HG03066 (cell line): Measurements from ENCODE around the gene CCDC184.

Experiments
- ATAC-seq: cut with Tn5 transposase; IDR thresholded peaks from one replicate; pipeline ENCODE4 v1.9.1; 2021; ENCODE audit warnings: low read depth; ENCODE audit not compliant: unreplicated experiment

The CCDC184 gene

DNA sequence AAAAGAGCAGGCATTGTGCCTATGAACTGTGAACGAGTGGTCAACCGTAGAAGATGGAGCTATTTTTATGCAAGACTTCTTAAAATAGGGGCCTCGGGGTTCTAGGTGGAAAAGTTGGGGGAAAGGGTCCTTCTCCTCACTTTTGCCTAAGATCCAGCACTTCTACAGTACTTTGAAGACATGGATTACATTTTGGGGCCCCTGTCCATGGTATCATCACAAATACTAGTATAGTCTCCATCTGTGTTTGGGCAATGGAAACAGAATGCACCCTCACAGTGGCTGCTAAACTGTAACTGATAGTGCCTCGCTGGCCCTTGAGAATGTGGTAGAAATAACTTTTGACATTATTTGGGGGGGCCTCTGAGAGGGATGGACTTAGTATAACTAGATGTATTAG, 5.5 kb upstream of the CCDC184 start:
- ATAC-seq, result no peak

- no peak for ATAC-seq
Measured at GRCh38 chr12:48179466-48179865, 4.0 kb upstream of the CCDC184 start.

- ATAC-seq, result no peak
Measured at GRCh38 chr12:48180424-48180823, 3.0 kb upstream of the CCDC184 start.

DNA sequence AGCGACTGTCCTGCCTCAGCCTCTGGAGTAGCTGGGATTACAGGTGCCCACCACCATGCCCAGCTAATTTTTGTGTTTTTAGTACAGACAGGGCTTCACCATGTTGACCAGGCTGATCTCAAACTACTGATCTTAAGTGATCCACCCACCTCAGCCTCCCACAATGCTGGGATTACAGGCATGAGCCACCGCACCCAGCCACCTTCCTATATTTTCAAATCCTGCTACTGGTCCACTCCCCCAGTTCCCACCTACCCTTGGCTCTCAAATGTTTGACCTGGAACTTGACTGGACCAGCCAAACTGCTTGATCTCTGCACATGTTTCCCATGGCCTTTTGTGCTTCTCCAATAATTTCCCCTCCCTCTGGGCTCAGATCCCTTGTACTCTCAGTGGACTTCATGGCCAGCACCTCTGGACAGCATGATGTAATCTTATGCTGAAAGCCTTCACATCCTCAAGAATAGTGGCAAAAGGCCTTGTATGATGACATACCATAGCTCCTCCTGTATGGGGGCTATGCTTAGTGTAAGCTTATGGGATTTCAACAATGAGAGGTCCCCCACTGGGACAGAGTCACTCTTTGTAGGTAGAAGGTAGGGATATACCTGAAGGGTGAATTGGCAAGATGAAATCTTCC, 2.5 kb upstream of the CCDC184 start:
- ATAC-seq, result no peak

GRCh38 chr12:48182631-48183030, 813 bp upstream of the CCDC184 start:
- no peak for ATAC-seq

GRCh38 chr12:48183876-48184548, 568 bp downstream of the CCDC184 start:
- no peak for ATAC-seq

DNA sequence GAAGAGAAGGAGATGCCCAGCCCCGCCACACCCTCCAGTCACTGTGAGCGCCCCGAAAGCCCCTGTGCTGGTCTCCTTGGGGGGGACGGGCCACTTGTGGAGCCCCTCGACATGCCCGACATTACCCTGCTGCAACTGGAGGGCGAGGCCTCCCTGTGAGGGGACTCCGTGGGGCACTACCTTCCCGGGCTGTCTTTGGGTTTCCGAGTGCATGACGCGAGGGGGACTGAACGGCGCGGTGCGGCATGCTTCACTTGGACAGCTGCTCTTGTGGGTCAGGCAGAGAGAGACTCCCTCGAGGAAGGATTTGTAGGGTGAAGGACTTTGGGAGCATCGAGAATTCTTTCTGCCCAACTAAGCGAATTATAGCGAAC, 1.1 kb downstream of the CCDC184 start:
- no peak for ATAC-seq

DNA sequence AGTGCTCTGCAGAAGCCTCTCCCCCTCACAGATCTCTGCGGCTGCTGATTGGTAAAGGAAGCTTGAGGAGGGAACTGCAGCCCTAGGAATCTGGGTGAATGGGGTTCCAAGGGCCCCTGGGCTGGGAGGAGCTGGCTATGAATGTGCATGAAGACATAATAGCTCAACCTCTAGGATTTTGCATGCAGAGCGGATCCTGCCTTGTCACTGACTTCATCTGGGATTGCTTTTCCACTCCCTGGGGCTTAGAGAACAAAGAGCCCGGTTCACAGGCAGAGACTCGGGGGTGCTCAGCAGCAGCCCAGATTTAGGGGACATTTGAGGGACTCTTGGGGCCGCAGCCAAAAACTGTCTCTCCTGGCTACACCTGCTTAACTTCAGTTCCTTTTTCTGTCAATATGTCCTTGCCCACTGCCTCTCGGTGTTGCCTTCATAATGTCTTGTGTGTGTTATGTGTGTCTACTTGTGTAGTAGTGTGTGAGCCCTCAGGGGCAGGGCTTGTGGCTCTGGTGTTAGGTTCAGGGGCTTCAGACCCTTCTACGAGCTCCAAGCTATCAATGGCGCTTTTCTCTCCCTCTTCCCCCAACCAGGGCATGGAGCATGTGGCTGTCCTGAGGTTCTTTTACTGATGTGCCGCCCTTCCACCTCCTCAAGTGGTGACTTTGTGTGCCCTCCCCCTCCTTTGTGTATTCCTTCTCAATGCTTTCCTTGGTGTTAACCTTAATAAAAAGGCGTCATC, 1.9 kb downstream of the CCDC184 start:
- ATAC-seq, result no peak

DNA sequence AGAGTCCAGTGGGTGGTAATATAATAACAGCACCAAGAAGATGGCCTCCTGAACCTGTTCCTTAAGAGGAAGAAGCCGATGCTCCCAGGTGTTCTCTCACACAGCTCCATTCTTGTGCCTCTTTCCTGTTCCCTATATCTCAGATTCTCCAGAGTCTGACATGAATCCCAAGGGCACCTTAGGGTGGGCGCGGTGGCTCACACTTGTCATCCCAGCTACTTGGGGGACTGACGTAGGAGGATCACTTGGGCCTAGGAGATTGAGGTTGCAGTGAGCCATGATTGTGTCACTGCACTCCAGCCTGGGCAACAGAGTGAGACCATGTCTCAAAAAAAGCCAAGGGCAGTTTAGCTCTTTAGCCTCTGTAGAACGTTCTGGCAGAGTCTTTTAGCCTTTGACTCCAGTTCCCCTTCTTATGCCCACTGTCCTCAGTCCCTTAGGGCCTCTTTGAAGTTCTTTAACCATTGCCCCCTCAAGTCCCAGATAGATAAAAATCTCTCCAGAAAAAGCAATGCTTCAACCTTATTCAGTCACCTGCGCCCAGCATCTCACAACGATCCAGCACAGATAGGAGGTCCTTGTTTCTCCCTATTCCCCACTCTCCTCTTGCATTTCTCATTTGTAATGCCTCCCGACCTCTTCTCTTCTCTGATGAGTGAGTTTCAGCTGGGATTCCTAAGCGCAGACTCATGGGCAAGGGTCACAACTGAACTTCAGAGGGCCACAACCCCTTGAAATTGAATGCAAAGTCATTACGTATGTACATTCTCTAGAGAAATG, 4.7 kb downstream of the CCDC184 start:
- no peak for ATAC-seq

GRCh38 chr12:48189331-48190125, 6.1 kb downstream of the CCDC184 start:
- ATAC-seq, result peak; percentile 58

DNA sequence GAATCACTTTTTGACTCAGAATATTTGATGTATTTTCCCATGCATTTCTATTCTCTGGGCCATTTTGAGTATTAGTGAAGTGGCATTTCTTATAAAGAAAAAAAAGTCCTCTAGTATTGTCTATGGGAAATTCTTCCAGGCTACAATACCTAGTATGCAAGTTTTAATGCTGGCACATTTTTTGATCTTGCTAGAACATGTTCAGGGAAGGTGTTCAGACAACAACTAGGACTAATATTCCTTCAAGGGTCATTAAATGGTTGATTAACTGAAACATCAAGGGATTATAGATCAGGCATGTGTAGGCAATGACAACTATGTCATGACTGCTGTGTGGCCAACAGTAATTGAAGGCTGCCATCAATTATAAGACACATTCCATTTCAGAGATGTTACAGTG, 7.7 kb downstream of the CCDC184 start:
- no peak for ATAC-seq

DNA sequence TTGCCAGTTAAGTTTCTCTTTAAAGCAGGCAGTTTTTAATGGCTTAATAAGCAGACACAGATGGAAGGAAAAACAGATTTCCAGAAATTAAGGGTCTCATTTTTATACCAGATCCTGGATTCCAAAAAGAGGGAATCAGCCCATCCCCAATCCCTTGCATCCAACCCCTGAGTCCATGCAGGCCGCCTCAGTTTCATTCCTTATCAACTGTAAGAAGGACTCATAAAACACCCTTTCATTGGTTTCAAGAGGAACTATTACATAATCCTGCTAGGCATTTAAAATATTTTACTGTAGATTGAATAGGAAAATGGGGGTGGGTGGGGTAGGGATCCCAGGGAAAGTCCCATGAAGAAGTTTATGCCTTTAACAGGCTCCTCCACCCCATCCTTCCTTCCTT, 9.4 kb downstream of the CCDC184 start:
- ATAC-seq, result no peak

DNA sequence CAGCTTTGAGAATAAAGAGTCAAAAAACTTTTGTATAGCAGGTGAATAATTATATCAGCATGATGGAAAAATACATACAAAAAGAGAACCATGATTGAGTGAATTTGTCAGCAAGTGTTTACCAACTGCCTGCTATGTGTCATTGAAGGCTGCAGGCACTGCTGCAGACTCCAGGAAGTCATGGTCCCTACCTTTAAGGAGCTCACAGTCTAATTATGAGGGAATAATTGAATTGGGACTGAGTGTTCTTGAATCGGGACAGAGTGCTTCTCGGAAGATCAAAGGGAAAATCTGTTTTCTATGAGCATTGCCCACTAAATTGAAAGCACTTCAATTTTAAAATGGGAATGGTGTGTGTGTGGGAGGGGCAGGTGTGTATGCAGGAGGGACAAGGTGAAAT, 10.2 kb downstream of the CCDC184 start:
- no peak for ATAC-seq

DNA sequence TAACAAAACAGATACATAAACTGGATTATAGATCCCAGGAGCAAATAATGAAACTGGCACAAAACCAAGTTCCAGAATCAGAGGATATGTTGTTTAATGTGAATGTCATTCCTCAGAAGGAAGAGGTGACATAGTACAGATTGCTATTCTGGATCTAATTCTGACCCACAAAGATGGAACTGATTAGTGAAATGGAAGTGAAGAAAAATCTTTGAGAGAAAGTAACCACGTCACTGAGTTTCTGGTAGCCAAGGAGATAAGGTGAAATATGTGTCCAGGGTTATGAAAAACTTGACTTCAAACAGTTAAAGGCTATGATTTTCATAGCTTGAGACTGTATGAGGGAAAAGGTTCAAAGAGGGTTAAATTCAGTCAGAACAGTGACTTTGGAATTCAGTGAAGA, 11.4 kb downstream of the CCDC184 start:
- no peak for ATAC-seq

DNA sequence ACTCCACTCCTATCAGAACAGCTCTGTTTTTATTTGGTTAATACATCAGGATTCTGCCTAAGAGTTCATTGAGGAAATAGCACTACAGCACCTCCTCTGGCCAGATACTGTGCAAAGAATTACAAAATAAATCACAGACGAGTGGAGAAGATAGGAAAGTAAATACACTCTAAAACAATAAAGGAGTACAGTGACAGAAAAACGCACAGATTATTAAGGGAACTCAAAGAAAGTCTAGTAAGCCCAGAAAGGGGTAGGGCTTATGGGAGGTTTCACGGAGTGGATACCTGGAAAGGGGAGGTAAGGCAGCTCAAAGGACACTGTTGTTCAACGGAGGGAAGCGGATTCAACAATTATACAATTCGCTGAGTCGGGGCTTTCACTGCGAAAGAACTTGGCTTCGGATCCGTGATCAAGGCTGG, 14.1 kb downstream of the CCDC184 start:
- ATAC-seq, result peak; percentile 32

DNA sequence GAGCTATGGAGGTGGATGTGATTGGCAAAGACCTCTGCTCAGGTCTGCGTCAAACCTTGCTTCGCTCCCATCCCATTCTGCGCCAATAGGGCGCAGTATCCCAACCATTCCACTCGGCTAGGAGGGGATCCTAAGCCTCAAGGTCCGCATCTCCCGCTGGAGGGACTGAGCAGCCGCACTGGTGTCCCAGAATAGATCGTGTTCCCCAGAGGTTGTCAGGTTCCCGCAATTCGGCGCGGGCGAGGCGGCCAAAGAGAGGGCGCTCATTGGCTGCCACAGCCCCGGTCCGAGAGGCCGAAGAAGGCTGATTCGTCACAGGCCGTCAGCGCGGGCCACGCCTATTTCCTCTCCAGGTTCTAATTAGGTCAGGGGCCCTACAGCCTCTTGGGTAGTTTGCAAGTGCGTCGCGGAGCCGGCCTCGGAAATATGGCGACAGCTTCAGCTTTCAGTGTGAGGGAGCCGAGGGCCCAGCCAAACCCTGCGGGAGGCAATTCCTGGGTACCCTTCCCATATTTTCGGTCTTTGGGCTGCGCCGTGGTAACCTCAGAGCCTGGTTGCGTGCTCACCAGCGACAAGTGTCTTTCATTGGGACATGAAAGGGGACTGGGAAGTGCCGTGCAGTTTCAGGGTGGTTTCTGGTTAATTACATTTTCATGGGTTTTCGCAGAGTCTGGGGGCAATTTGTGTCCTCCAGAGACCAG, 14.7 kb downstream of the CCDC184 start:
- ATAC-seq, result peak; percentile 99

- peak; percentile 20 for ATAC-seq
Measured at GRCh38 chr12:48198672-48198971, 15.2 kb downstream of the CCDC184 start.

GRCh38 chr12:48198985-48199384, 15.5 kb downstream of the CCDC184 start:
- ATAC-seq, result no peak

DNA sequence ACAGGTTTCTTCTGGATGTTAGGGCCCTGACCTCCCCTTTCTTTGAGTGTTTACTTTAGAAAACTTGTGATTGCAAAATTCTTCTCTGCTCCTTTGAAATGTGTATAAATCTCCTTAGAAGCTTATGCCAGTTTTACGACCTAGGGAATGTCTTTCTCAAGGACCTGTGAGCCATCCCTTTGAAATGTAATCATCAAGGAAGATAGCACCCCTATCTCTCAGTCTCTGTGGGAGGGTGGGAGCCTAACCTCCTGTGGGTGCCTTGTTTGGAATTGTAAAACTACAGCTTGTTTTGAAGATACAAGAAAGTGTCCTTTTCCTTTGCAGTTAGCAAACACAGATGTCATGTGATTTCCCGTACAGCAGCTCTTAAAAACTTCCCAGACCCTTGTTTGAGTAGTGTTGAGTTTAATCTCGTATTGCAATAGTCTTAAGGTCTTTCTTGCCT, 16.4 kb downstream of the CCDC184 start:
- ATAC-seq, result no peak

DNA sequence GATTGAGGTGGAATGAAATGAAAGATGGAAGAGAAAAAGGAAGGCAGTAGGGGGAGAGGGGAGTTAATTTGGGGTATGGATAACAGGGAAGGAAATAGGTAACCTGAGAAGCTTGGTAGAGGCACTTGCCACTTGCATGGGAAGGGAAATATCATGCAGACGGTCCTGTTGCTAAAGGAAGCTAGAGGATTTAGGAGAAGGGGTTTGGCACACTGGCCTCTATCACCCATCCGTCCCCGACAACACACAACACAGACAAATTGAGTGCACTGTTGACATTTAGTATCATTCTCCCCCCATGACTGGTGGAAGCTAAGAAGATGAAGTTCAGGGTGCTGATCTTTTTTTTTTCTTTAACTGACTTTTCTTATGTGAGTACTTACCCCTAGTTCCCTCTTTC, 17.6 kb downstream of the CCDC184 start:
- no peak for ATAC-seq
